Epithelial cell of prostate (primary cell): ENCODE results near the gene KIDINS220.

ENCODE experiments used
- DNase-seq: peaks from one replicate; pipeline ENCODE4 v3.0.0-alpha.2; 2011; ENCODE audit warnings: low read depth, low spot score
- H3K27ac ChIP-seq: fragments of 450-650 bp; 2 replicates; pipeline ENCODE4 v1.5.1; 2017; ENCODE audit warnings: mild to moderate bottlenecking

KIDINS220 gene

GRCh38 chr2:8853426-8853825 lies 16.0 kb upstream of the KIDINS220 start:
- H3K27ac ChIP-seq = no peak overlapping the region
- no peak for DNase-seq

GRCh38 chr2:8851811-8852560 lies 14.6 kb upstream of the KIDINS220 start:
- DNase-seq = no peak
- no peak overlapping the region for H3K27ac ChIP-seq

DNA sequence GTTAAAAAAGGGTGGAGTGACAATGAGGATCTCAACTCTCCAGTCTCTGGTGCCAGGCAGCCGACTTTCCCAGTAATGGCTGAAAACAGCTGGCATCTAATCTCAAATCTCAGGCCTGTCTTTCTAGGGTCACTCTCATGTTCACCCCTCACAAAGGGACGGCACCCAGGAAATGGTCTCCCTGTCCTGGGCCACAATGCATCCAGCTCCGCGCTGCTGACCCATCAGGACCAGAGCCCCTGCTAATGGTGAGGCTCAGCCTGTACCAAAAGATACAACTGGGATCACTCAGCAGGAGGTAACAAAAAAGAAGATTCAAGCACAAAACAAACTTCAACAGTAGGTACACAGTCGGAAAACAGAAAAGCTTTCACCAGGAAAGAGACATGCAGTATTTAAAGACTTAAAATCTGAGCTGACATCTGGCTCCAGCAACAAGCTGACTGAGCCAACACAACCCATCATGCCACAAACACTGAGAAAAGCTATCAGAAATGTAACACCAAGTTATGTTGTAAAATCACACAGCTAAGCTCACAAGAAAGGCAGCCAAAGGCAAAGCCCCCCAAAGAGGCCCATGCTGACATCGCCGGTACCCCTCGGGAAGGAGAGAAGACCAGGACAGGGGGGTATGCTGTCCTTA lies 13.6 kb upstream of the KIDINS220 start:
- H3K27ac ChIP-seq = no peak overlapping the region
- no peak for DNase-seq

- DNase-seq = no peak
- H3K27ac ChIP-seq = peak overlapping the region; percentile 30
Observed at GRCh38 chr2:8849327-8849726, 11.9 kb upstream of the KIDINS220 start.

DNA sequence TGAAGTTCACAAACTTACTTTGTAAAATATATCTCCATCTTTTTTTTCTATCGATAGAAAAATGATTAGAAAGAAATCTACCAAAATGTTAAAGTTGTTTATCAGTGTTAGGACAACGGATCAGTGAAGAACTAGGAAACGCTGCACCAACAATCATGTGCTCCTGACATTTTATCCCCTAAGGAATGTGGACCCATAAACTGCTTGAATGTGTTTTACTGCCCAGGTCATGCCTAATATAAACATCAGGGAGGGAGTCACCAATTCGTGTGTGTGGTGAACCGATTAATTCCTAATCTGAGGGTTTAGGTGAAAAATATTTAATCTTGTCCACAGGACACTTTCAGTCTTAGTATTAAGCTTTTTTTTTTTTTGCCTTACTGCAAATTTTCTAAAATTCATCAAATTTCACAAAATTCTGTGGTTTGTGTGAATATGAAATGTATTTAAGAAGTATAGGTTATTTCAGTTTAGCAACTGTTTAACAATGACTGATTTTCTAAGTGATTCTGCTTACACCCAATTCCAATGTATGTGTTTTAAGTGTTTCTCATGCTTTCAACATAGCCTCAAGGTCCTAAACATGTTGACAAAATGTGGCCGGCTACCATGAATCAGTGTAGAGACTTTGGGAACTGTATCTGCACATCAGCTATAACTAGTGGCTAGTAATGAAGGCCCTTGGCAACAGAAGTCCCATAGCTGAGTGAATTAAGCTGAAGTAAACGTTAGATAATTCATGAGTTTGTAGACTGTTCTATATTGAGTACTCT lies 11.1 kb upstream of the KIDINS220 start:
- no peak for DNase-seq

DNA sequence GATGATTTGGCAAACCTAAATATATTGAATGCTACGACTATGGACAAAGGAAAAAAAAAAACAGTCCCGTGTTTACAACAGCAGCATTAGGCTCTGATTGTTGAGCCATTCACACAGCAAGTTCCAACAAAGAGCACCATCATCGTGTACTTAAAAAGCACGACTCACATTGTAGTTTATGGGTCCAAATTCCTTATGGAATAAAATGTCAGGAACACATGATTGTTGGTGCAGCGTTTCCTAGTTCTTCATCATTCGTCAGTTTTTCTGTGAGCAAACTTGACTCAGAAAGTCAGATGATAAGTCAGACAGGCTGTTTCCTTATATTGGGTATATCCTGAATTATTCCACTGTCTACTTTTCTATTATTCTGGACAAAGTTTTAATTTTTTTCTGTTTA lies 10.0 kb upstream of the KIDINS220 start:
- H3K27ac ChIP-seq = peak overlapping the region; percentile 24
- no peak for DNase-seq

More for the DNA sequence above, 11.1 kb upstream of the KIDINS220 start:
- H3K27ac ChIP-seq = peak overlapping the region; percentile 30

GRCh38 chr2:8841932-8842331 lies 4.5 kb upstream of the KIDINS220 start:
- DNase-seq = no peak
- H3K27ac ChIP-seq = no peak overlapping the region

DNA sequence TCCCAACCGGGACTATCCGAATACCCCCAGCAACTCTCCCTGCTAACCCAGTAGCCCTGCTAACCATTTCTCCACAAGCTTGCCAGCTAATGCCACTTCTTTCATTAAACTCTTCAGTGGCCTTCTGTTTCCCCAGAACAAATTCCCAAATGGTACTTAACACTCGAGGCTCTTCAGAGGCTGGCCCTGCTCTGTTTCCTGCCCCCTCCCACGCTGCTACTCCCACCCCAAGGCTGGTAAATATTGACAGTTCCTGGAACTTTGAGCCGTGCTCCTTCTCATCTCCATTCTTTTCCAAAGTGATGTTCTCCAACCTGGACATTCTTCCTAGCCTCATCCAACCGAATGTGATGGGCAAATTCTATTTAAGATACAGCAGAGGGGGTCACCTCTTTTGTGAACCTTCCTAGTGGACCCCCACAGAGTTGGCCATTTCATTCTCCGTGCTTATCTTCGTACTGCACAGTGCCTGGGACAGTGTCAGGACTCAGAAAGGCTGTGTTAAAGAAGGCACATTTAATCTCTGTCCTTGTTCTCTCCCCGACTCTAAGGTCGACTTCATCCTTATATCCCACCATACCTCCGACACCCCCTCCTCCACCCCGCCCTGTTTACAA lies 3.2 kb upstream of the KIDINS220 start:
- no peak overlapping the region for H3K27ac ChIP-seq

GRCh38 chr2:8839189-8839965 lies 2.0 kb upstream of the KIDINS220 start:
- no peak for DNase-seq
- no peak overlapping the region for H3K27ac ChIP-seq

More for the DNA sequence above, 3.2 kb upstream of the KIDINS220 start:
- DNase-seq = no peak

- DNase-seq = no peak
- no peak overlapping the region for H3K27ac ChIP-seq
Observed at GRCh38 chr2:8837795-8838140, 355 bp upstream of the KIDINS220 start.

DNA sequence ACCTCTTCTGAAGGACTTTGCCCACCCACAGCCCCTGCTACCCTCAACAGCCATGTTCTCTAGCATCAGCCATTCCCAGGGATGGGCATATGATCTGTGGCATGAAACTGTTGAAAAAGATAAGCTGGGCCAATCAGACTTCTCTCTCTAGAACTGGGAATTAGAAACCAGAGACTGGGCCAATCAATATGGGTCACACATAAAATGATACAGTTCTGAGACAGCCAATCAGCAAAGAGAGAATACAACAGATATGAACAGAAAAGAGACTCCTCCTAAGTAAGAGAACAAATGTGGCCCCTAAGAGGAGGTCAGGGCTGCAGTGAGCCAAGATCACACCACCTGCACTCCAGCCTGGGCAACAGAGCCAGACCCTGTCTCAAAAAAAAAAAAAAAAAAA lies 2.1 kb downstream of the KIDINS220 start:
- DNase-seq = no peak
- H3K27ac ChIP-seq = no peak overlapping the region

GRCh38 chr2:8833853-8834252 lies 3.6 kb downstream of the KIDINS220 start:
- H3K27ac ChIP-seq = no peak overlapping the region
- no peak for DNase-seq

DNA sequence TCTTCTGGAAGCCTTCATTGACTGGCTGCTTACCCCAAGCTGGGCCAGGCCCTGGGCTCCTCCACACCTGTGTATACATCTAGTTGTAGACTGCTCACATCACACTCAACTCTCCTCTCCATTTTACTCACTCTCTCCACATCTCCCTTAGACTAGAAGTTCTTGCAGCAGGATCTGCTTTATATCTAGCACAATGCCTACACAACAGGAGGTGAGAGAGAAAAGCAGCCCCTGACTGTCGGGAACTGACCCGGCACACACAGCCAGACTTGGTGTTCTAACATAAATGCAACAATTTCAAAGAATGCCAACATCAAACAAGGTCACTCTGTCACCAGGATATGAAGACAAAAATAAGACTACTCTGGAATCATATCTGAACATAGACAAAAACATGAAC lies 5.9 kb downstream of the KIDINS220 start:
- no peak for DNase-seq

DNA sequence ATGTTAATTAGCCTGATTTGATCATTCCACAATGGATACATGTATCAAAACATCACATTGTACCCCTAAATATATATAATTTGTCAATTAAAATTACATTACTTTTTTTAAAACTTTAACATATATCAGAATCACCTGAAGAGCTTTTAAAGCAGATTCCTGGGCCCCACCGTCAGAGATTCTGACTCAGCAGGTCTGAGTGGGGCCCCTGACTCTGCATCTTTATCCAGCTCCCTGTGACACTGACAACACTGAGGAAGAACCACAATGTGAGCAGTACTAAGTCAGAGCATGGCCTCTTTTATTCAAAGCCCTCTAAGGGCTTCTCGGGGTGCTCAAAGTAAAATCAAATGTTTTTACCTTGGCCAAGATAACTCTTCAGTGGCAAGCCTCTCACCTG lies 9.7 kb downstream of the KIDINS220 start:
- H3K27ac ChIP-seq = no peak overlapping the region
- no peak for DNase-seq

More for the DNA sequence above, 5.9 kb downstream of the KIDINS220 start:
- H3K27ac ChIP-seq = no peak overlapping the region

- H3K27ac ChIP-seq = peak overlapping the region; percentile 61
- no peak for DNase-seq
Observed at GRCh38 chr2:8822218-8822617, 15.2 kb downstream of the KIDINS220 start.

- no peak for DNase-seq
- H3K27ac ChIP-seq = peak overlapping the region; percentile 61
Observed at GRCh38 chr2:8821276-8822217, 15.9 kb downstream of the KIDINS220 start.

DNA sequence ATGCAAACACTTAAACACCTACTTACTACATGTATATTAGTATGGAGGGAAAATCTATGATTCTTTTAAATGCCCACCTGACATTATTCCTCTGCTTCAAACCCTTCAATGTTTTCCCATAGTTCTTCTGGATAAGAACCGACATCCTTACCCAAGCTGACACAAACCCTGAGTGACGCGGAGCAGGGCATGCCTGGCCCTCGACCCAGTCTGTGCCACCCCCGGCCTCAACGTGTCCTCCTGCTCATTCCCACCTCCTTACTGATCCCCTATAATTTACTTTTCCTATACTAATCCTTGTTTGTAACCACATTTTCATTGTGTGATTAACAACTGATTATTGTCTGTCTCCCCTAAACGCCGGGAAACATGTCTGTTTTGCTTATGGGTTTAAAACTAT lies 17.5 kb downstream of the KIDINS220 start:
- H3K27ac ChIP-seq = no peak overlapping the region
- DNase-seq = no peak

- no peak overlapping the region for H3K27ac ChIP-seq
- DNase-seq = no peak
Observed at GRCh38 chr2:8819194-8819593, 18.2 kb downstream of the KIDINS220 start.

DNA sequence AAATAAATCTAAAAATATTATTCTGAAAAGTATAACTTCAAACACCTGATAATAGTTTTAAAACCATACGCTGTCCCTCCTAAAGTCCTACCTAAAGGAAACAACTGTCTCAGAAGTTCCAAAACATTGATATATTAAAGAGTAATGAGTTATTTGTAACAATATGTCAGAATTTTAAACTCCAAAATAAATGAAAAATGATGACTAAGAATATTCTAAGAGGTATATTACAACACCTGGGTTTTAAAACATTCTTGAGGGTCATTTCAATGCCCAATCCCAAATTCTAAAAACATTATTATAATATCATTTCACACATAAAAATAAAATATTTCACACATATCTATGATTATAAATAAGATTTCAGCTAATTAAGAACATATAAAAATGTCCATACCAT lies 20.2 kb downstream of the KIDINS220 start:
- no peak for DNase-seq
- no peak overlapping the region for H3K27ac ChIP-seq
